Coronary artery (tissue), 2 donors: ENCODE data around the gene LHFPL5.

Source experiments
- DNase-seq: peaks from one replicate; pipeline ENCODE4 v3.0.0-alpha.2; 2017; ENCODE audit warnings: low spot score
- H3K27ac ChIP-seq, 2 donors: fragments of 200-600 bp; sonication (generic); one replicate each; pipeline ENCODE4 v1.5.1; 2016 to 2019
- H3K4me3 ChIP-seq: fragments of 200-600 bp; sonication (generic); 2 replicates; pipeline ENCODE4 v1.5.1; 2016; ENCODE audit warnings: mild to moderate bottlenecking, moderate library complexity
- CTCF ChIP-seq: fragments of 200-600 bp; sonication (generic); IDR thresholded peaks from one replicate; pipeline ENCODE4 v1.5.1; 2019; ENCODE audit warnings: antibody characterized with exemption

Gene LHFPL5

GRCh38 chr6:35850208-35850607, 45.1 kb downstream of the LHFPL5 start:
- TF ChIP-seq CTCF = no peak
- H3K27ac ChIP-seq = no peak overlapping the region

DNA sequence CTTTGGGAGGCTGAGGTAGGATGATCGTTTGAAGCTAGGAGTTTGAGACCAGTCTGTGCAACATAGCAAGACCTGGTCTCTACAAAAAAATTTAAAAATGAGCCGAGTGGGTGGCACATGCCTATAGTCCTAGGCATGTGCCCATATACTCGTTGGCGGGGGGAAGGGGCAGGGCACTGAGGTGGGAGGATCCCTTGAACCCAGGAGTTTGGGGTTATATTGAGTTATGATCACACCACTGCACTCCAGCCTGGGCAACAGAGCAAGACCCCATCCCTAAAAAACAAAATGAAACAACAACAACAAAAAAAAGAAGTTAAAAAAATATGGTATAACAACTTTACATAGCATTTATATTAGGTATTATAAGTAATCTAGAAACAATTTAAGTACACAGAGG, 47.8 kb downstream of the LHFPL5 start:
- no peak for TF ChIP-seq CTCF
- no peak overlapping the region for H3K4me3 ChIP-seq
- no peak for DNase-seq
- H3K27ac ChIP-seq = no peak overlapping the region

More at GRCh38 chr6:35850208-35850607, 45.1 kb downstream of the LHFPL5 start:
- no peak for DNase-seq
- no peak overlapping the region for H3K4me3 ChIP-seq

DNA sequence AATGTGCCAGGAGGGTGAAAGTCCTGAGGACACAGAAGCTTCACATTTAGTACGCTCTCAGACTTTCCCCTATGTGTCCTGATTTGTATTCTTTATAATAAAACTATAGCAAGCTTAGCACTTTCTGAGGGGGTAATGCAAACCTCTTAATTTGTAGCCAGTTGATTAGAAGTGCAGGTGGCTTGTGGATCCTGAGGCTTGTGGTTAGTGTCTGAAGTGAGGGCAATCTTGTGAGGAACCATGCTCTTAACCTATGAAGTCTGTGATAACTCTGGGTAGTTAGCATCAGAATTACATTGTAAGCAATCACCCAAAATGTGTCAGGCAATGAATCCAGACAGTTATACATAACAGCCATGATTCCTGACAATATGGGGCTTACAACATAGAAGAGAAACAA, 51.1 kb downstream of the LHFPL5 start:
- Histone ChIP-seq H3K4me3 (no peak overlapping the region), H3K27ac (no peak overlapping the region)
- no peak for TF ChIP-seq CTCF
- no peak for DNase-seq

GRCh38 chr6:35857853-35858252, 52.7 kb downstream of the LHFPL5 start:
- Histone ChIP-seq H3K4me3 (no peak overlapping the region), H3K27ac (no peak overlapping the region)
- no peak for TF ChIP-seq CTCF
- DNase-seq = no peak

GRCh38 chr6:35859367-35859766, 54.2 kb downstream of the LHFPL5 start:
- H3K4me3 ChIP-seq = no peak overlapping the region
- no peak for DNase-seq
- H3K27ac ChIP-seq = no peak overlapping the region
- no peak for TF ChIP-seq CTCF
